ENCODE measurements around the gene HIVEP2. TPM values are rescaled to one million over a fixed set of nuclear protein-coding genes. Genes with fewer than 3 reads are reported as not detected.

Gene HIVEP2
- total RNA-seq, 2 donors from 2014 or later, result 28.4 to 30.8 TPM

DNA sequence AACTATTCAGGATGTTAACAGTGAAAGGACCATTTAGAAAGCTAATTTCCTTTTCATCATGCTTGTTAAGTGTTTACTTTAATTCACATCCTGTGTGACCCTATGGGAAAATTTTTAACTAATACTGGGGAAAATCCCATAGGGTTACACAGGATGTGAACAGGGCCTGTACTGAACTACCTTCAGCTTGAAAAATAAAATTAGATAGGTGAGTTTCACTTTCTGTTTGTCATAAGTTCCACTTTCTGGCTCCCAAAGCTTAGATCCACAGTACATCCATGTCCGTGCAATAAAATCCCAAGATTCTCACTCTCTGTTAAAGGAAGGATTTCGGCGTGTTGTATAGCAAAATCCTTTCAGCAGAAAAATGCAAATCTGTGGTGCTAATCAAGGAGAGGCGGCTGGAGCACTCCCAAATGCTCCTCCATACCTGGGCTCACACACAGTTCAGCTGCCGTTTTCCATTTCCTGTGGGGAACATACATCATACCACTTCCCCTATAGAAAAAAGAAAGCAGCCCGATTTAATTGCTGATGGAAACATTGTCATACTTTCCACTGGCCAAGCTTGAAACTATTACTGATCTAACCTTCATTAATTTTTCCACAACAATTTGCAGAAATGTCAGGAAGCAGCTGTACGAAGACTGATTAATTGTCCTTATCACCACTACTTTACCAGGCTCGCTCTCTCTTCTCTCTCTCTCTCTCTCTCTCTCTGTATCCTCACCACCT, 125.2 kb downstream of the HIVEP2 start:
- intact Hi-C loops (cut with DNase I), result no loop called here
- DNase-seq (ENCODE audit: low spot score), result no peak

GRCh38 chr6:142816486-142816885, 128.5 kb downstream of the HIVEP2 start:
- intact Hi-C loops (cut with DNase I), result no loop called here
- DNase-seq (ENCODE audit: low spot score), result no peak

DNA sequence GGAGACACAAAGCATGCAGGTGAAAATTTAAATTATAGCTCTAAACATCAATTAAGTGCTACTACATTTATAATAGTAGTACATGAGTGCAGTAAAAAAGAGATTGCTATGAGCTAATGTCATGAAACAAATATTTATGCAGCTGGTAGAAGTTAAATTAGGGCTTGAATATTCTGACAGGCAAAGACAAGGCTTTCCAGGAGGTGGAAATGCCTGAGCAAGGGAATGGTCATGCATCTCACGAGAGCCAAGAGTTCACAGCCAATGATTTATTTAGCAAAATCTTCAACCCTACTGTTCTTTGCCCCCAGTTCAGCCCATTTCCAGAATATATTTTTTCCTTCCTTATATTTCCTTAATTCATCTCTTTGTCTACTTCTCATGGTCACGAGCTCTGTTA, 128.9 kb downstream of the HIVEP2 start:
- no peak for DNase-seq (ENCODE audit: low spot score)
- intact Hi-C loops (cut with DNase I), result no loop called here

GRCh38 chr6:142811923-142812322, 133.1 kb downstream of the HIVEP2 start:
- no peak for DNase-seq (ENCODE audit: low spot score)

GRCh38 chr6:142810952-142811514, 133.9 kb downstream of the HIVEP2 start:
- intact Hi-C loops (cut with DNase I), result no loop called here
- DNase-seq (ENCODE audit: low spot score), result no peak

More at GRCh38 chr6:142811923-142812322, 133.1 kb downstream of the HIVEP2 start:
- intact Hi-C loops (cut with DNase I), result no loop called here

GRCh38 chr6:142809947-142810346, 135.0 kb downstream of the HIVEP2 start:
- intact Hi-C loops (cut with DNase I), result no loop called here
- no peak for DNase-seq (ENCODE audit: low spot score)

DNA sequence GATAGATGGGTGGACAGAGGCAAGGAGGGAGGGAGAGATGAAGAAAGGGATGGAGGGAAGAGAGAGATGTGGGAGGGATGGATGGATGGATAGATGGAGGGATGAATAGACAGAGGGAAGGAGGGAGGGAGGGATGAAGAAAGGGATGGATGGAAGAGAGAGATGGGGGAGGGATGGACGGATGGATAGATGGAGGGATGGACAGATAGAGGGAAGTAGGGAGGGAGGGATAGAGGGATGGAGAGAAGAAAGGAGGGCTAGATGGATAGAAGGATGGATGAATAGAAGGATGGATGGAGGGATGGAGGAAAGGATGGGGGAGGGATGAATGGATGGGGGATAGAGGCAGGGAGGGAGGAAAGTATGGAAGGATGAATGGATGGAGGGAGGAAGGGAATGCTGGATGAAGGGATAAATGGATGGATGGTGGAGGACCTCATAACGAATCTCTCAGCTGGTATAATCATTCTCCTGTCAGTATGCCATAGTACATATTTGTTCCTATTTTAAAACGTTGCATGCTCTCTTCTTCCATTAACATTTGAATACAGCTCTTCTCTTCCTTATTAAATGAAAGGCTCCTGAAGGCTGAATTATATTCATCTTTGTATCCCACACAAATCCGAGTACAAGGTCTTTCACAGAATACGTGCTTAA, 136.4 kb downstream of the HIVEP2 start:
- intact Hi-C loops (cut with DNase I), result no loop called here
- DNase-seq (ENCODE audit: low spot score), result no peak

DNA sequence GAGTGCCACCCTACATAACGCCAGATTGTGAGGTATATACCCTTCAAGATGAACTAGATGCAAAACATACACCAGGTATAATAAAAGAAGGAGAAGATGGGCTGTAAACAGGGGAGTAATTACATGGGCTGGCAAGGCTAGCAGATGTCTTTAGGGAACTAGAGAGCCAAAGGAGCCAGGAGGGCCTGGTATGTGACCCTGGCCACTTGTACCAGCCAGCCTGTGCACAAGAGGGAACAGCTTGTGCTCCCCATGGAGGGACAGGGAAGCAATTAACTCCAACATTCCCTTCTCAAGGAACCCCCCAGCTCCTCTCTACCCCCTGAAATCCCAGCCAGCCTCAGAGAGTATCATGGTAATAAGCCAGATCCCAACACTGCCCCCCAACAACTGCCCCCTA, 139.9 kb downstream of the HIVEP2 start:
- DNase-seq (ENCODE audit: low spot score), result no peak
- intact Hi-C loops (cut with DNase I), result no loop called here

GRCh38 chr6:142804490-142804889, 140.5 kb downstream of the HIVEP2 start:
- intact Hi-C loops (cut with DNase I), result no loop called here
- no peak for DNase-seq (ENCODE audit: low spot score)

- intact Hi-C loops (cut with DNase I), result no loop called here
- no peak for DNase-seq (ENCODE audit: low spot score)
These were observed 141.4 kb downstream of the HIVEP2 start for GRCh38 chr6:142803495-142804058.

- no peak for DNase-seq (ENCODE audit: low spot score)
- intact Hi-C loops (cut with DNase I), result no loop called here
These were observed 141.9 kb downstream of the HIVEP2 start for GRCh38 chr6:142803032-142803431.

DNA sequence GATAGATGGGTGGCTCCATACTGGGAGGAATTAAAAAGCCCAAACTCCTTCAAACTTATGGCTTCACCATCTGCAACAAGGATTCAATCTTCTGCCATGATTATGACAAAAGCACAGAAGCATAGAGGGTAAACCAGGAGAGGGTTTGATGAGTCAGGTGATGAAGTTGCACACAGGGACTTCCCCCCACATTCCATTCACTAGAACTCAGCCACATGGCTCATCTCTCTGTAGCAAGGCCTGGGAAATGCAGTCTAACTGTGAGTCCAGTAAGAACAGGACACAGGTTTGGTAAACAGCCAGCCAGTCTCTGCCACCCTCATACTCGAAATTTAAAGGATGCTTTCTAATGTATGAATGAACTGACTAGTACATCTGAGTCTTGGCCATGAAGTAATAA, 142.9 kb downstream of the HIVEP2 start:
- DNase-seq (ENCODE audit: low spot score), result no peak
- intact Hi-C loops (cut with DNase I), result no loop called here

GRCh38 chr6:142800240-142800639, 144.7 kb downstream of the HIVEP2 start:
- intact Hi-C loops (cut with DNase I), result no loop called here

DNA sequence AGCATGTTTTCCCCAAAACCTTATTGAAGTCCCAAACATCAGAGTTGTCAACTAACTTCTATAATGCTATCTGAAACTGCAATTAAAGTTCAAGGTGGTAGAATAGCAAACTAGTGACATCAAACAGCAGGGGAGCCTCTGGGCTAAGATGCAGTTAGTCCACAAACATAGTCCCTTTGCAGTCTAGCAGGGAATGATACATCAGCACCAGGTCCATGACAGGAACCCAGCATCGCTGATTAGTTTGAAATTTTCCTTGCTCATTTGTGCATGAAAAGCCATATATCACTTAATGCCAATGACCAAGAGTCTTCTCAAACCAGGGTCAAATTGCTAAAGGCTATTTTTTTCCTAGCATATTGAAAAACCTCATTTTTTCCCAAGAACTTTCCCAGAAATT, 145.3 kb downstream of the HIVEP2 start:
- DNase-seq (ENCODE audit: low spot score), result no peak

More at GRCh38 chr6:142800240-142800639, 144.7 kb downstream of the HIVEP2 start:
- no peak for DNase-seq (ENCODE audit: low spot score)

GRCh38 chr6:142797159-142797558, 147.8 kb downstream of the HIVEP2 start:
- DNase-seq (ENCODE audit: low spot score), result no peak
- intact Hi-C loops (cut with DNase I), result no loop called here

More for the DNA sequence above, 145.3 kb downstream of the HIVEP2 start:
- intact Hi-C loops (cut with DNase I), result no loop called here

DNA sequence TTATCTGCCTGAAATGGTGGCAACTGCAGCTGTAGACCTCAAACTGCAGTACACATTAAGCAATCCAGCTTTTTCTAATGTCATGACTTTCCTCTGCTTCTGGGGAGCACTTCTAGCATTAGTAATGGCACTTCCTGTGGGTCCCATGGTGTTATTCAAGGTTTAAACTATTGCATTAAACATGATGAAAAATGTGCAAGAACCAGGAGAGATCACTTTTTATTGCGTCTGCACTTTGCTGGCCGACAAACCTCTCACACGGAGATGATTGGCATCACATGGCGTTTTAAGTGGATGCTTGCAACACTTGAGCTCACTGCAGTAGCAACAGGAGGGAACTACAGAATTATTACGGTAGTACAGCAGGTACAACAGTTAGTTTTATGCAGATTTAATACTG, 148.4 kb downstream of the HIVEP2 start:
- DNase-seq (ENCODE audit: low spot score), result no peak
- intact Hi-C loops (cut with DNase I), result no loop called here

DNA sequence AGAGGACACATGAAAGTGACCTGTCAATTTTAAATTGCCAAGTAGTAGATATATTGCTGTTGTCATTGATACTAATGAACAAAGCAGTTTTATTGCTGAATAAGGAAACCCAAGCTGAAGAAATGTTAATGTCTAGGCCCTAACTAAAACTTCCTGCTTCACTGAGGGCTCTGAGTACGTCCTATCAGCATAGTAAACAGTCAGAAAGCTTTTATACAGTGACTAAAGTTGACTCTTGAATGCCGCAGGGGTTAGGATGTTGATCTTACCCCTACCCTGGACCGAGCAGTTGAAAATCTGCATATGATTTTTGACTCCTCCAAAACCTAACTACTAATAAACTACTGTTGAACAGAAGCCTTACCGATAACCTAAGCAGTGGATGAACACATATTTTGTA, 149.0 kb downstream of the HIVEP2 start:
- DNase-seq (ENCODE audit: low spot score), result no peak
- intact Hi-C loops (cut with DNase I), result no loop called here

DNA sequence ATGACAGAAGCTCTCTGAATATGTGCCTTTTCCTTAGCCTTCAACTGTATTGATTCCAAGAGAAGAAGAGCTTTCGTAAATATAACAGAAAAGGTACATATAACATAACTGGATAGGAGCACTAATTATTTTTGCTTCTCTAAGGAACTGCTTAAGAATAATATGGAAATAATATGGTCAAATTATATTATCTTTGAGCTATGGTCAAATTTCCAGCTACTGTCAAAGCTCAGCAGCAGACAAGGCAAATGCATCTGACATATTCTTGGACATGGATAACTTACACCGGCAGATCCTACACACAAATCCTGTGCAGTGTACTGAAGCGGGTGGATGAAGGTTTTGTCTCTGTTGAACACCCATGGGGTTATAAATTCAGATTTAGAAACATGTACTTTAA, 150.6 kb downstream of the HIVEP2 start:
- no peak for DNase-seq (ENCODE audit: low spot score)
- intact Hi-C loops (cut with DNase I), result no loop called here

DNA sequence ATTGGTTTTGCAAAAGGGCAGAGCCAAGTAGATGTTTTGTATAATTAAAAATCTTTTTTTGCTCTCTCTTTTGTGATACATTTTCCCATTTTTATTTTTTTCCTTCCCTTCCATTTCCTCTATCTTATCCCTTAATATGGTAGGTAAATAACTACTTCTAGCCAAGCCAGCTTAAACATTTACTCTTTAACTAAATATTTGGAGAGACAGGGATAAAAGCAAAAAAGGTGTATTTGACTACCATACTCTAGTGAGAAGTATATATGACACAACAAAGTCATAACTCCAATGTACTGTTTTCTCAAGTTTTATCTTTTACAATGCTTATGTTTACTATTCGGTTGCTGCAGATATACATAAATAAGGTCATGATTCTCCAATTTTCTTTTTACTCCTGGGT, 154.7 kb downstream of the HIVEP2 start:
- DNase-seq (ENCODE audit: low spot score), result no peak
- intact Hi-C loops (cut with DNase I), result no loop called here

DNA sequence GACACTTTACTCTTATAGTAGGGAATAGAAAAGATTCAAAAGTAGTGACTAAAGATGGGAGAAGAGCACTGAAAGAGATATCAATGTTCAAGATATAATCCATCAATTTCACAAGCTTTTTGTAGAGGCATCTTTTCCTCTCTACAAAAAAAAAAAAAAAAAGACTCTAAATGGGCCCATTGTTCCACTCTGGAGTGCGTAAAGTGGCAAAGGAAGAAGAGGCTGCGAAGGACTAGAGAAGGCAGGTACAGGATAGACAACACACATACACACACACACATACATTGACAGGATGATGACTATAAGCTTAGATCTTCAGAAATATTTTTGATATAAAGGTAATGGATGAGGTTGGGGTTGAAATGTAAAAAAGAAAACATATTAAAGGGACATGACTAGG, 157.6 kb downstream of the HIVEP2 start:
- DNase-seq (ENCODE audit: low spot score), result no peak
- intact Hi-C loops (cut with DNase I), result no loop called here

Data from posterior vena cava (tissue), 2 donors.